ENCODE data around the gene NOL11. TPM values are rescaled to one million over a fixed set of nuclear protein-coding genes. Genes with fewer than 3 reads are reported as not detected.

The NOL11 gene
- total and polyA plus RNA-seq, 2 experiments from 2014 or later: 116 to 130 TPM

DNA sequence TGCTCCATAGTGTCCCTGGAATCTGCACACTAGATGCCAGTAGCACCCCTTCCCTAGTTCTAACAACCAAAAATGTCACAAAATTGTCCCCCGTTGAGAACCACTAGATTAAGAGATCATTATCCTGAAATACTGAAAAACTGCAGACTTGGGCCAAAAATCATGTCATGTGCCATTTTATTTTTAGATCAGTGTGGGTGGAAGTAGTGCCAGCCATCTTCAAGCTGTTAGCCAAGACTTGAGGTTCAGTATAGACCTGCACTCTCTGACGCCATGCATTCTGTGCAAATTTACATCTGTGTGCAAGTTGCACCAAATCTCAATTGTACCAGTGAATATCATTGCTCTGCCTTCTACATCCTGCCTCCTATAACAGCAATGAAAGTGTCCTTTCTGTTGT is 31.5 kb upstream of the NOL11 start (continued):
- TF ChIP-seq, protein P1, sequence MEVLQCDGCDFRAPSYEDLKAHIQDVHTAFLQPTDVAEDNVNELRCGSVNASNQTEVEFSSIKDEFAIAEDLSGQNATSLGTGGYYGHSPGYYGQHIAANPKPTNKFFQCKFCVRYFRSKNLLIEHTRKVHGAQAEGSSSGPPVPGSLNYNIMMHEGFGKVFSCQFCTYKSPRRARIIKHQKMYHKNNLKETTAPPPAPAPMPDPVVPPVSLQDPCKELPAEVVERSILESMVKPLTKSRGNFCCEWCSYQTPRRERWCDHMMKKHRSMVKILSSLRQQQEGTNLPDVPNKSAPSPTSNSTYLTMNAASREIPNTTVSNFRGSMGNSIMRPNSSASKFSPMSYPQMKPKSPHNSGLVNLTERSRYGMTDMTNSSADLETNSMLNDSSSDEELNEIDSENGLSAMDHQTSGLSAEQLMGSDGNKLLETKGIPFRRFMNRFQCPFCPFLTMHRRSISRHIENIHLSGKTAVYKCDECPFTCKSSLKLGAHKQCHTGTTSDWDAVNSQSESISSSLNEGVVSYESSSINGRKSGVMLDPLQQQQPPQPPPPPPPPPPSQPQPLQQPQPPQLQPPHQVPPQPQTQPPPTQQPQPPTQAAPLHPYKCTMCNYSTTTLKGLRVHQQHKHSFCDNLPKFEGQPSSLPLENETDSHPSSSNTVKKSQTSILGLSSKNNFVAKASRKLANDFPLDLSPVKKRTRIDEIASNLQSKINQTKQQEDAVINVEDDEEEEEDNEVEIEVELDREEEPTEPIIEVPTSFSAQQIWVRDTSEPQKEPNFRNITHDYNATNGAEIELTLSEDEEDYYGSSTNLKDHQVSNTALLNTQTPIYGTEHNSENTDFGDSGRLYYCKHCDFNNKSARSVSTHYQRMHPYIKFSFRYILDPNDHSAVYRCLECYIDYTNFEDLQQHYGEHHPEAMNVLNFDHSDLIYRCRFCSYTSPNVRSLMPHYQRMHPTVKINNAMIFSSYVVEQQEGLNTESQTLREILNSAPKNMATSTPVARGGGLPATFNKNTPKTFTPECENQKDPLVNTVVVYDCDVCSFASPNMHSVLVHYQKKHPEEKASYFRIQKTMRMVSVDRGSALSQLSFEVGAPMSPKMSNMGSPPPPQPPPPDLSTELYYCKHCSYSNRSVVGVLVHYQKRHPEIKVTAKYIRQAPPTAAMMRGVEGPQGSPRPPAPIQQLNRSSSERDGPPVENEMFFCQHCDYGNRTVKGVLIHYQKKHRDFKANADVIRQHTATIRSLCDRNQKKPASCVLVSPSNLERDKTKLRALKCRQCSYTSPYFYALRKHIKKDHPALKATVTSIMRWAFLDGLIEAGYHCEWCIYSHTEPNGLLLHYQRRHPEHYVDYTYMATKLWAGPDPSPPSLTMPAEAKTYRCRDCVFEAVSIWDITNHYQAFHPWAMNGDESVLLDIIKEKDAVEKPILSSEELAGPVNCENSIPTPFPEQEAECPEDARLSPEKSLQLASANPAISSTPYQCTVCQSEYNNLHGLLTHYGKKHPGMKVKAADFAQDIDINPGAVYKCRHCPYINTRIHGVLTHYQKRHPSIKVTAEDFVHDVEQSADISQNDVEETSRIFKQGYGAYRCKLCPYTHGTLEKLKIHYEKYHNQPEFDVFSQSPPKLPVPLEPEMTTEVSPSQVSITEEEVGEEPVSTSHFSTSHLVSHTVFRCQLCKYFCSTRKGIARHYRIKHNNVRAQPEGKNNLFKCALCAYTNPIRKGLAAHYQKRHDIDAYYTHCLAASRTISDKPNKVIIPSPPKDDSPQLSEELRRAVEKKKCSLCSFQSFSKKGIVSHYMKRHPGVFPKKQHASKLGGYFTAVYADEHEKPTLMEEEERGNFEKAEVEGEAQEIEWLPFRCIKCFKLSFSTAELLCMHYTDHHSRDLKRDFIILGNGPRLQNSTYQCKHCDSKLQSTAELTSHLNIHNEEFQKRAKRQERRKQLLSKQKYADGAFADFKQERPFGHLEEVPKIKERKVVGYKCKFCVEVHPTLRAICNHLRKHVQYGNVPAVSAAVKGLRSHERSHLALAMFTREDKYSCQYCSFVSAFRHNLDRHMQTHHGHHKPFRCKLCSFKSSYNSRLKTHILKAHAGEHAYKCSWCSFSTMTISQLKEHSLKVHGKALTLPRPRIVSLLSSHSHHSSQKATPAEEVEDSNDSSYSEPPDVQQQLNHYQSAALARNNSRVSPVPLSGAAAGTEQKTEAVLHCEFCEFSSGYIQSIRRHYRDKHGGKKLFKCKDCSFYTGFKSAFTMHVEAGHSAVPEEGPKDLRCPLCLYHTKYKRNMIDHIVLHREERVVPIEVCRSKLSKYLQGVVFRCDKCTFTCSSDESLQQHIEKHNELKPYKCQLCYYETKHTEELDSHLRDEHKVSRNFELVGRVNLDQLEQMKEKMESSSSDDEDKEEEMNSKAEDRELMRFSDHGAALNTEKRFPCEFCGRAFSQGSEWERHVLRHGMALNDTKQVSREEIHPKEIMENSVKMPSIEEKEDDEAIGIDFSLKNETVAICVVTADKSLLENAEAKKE (CRISPR knock-in tag; IDR thresholded peaks at IDR 0.05): no peak
- TF ChIP-seq, protein P2, sequence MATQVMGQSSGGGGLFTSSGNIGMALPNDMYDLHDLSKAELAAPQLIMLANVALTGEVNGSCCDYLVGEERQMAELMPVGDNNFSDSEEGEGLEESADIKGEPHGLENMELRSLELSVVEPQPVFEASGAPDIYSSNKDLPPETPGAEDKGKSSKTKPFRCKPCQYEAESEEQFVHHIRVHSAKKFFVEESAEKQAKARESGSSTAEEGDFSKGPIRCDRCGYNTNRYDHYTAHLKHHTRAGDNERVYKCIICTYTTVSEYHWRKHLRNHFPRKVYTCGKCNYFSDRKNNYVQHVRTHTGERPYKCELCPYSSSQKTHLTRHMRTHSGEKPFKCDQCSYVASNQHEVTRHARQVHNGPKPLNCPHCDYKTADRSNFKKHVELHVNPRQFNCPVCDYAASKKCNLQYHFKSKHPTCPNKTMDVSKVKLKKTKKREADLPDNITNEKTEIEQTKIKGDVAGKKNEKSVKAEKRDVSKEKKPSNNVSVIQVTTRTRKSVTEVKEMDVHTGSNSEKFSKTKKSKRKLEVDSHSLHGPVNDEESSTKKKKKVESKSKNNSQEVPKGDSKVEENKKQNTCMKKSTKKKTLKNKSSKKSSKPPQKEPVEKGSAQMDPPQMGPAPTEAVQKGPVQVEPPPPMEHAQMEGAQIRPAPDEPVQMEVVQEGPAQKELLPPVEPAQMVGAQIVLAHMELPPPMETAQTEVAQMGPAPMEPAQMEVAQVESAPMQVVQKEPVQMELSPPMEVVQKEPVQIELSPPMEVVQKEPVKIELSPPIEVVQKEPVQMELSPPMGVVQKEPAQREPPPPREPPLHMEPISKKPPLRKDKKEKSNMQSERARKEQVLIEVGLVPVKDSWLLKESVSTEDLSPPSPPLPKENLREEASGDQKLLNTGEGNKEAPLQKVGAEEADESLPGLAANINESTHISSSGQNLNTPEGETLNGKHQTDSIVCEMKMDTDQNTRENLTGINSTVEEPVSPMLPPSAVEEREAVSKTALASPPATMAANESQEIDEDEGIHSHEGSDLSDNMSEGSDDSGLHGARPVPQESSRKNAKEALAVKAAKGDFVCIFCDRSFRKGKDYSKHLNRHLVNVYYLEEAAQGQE (IDR thresholded peaks at IDR 0.05; ENCODE audit: unreplicated experiment): no peak
- TF ChIP-seq, protein P3, sequence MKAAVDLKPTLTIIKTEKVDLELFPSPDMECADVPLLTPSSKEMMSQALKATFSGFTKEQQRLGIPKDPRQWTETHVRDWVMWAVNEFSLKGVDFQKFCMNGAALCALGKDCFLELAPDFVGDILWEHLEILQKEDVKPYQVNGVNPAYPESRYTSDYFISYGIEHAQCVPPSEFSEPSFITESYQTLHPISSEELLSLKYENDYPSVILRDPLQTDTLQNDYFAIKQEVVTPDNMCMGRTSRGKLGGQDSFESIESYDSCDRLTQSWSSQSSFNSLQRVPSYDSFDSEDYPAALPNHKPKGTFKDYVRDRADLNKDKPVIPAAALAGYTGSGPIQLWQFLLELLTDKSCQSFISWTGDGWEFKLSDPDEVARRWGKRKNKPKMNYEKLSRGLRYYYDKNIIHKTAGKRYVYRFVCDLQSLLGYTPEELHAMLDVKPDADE (IDR thresholded peaks at IDR 0.05): no peak
- no peak for TF ChIP-seq EZH2phosphoT487 (IDR thresholded peaks at IDR 0.05; ENCODE audit: unreplicated experiment)
- TF ChIP-seq ZNF114 (CRISPR knock-in tag; IDR thresholded peaks at IDR 0.05): no peak
- TF ChIP-seq CREB1 (CRISPR knock-in tag; IDR thresholded peaks at IDR 0.05; ENCODE audit: low read depth): no peak
- no peak for TF ChIP-seq POLR2AphosphoS5 (IDR thresholded peaks at IDR 0.05; ENCODE audit: low read depth)

Data from GM23338 (cell line).